Occipital lobe (tissue), 2 donors: Measurements from ENCODE around the gene PAM. TPM values are rescaled to one million over a fixed set of nuclear protein-coding genes. Genes with fewer than 3 reads are reported as not detected.
"Not testable (repeated sequence)": the region's sequence is repeated elsewhere in the genome, so short reads cannot be mapped to it uniquely, and the experiment has no call there.

ENCODE experiments used
- DNase-seq: peaks from one replicate; lab custom pipeline; 2025; lab: John Stamatoyannopoulos, UW
- total RNA-seq: library from RNA; depleted of rRNA; stranded (reverse); fragments of >200 nt; gene quantifications from one replicate; pipeline ENCODE4 v1.2.3, GENCODE V29; 2014

The PAM gene
- total RNA-seq, 1 donor from 2014 or later: 85.2 TPM

- not testable (repeated sequence) for DNase-seq
These were observed 291.6 kb downstream of the PAM start for GRCh38 chr5:103046706-103047105.

- DNase-seq: no peak
These were observed 302.4 kb downstream of the PAM start for GRCh38 chr5:103057208-103058130.

- DNase-seq: no peak
These were observed 304.4 kb downstream of the PAM start for GRCh38 chr5:103059525-103059924.

DNA sequence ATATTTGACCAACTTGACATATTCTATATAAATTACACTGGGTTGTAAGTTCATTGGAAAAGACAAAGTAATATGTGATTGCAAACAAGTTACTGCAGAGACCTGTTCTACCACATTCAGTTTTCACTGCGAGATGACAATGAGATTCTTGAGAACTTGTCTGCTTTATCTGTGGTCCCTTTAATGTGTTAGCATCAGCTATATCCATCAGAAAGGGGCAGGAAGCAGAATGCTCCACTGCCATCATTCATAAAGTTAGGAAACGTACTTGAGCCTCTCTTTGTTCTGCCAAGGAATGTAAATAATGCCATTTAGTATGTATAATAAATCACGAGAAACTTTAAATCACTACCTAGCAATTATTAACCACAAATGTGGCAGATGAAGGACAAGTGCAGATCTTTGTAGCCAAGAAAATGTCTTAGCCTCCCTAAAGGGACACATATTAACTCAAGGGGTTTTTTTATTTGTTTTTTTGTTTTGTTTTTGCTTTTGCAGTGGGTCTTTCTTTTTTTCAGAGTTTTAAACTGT, 305.4 kb downstream of the PAM start:
- DNase-seq: no peak

- DNase-seq: no peak
These were observed 311.2 kb downstream of the PAM start for GRCh38 chr5:103066326-103066725.

DNA sequence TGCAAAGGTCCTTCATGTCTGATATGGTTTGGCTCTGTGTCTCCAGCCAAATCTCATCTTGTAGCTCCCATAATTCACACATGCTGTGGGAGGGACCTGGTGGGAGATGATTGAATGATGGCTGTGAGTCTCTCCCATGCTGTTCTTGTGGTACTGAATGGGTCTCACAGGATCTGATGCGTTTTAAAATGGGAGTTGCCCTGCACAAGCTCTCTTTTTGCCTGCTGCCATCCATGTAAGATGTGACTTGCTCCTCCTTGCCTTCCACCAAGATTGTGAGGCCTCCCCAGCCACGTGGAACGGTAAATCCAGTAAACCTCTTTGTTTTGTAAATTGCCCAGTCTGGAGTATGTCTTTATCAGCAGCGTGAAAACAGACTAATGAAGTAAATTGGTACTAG, 318.4 kb downstream of the PAM start:
- DNase-seq: not testable (repeated sequence)

GRCh38 chr5:103075442-103075841, 320.3 kb downstream of the PAM start:
- no peak for DNase-seq
